Hypothalamus (tissue), 51 donors: ENCODE results near the gene KLHDC4.
"Not testable (repeated sequence)": the region's sequence is repeated elsewhere in the genome, so short reads cannot be mapped to it uniquely, and the experiment has no call there.

Source experiments
- DNase-seq, 51 donors: peaks; one replicate each; lab custom pipeline; 2025; lab: John Stamatoyannopoulos, UW

KLHDC4 gene

DNA sequence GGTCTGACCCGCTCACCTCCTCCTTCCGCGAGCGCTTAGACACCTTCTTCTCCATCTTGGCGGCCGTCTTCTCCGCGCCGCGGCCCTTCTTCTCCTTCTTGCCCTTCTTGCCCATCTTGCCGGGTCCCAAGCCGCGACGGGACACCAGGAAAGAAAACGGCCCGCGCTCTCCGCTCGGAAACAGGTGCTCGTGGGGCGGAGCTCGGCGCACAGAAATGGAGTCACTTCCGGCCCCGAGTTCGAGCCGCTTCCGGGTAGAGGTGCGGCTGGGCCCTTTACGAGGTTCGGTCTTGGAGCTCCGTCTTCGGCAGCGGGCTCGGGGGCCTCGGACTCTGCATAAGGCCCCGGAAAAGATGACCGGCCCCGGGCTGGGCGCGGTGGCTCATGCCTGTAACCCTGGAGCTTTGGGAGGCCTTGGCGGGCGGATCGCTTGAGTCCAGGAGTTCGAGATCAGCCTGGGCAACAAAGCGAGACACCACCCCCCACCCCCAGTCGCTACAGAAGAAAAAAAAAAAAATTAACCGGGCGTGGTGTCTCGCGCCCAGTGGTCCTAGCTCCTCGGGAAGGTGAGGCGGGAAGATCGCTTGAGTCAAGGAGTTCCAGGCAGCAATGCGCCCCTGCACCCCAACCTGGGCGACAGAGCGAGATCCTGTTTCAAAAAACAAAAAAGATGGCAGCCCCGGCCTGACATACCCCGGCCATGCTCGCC, at the start of gene KLHDC4:
Gene KLHDC4 (minus strand): TSS at position 211 of the 709 bp plus-strand sequence. CDS start 96 bp downstream, at position 115.
- DNase-seq = peak; percentile 50 to 90 (median 81)

DNA sequence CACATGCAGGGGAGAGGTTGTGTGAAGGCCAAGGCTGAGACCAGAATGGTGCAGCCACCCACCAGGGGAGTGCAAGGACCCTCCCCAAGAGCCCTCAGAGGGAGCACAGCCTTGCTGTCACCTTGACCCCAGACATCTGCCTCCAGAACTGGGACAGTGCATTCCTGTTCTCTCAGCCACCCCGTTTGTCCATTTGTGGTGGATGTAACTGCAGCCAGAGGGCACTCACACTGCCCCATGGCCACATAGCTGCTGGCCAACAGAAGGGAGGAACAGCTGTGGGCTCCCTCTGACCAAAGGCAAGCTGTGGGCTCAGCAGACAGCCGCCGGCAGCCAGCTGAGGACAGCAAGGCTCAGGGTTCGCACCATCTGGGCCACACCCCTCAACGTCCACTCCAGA, 49.8 kb upstream of the KLHDC4 start:
- peak in 3 of 51 donors; percentile 7 to 14 (median 8) for DNase-seq

DNA sequence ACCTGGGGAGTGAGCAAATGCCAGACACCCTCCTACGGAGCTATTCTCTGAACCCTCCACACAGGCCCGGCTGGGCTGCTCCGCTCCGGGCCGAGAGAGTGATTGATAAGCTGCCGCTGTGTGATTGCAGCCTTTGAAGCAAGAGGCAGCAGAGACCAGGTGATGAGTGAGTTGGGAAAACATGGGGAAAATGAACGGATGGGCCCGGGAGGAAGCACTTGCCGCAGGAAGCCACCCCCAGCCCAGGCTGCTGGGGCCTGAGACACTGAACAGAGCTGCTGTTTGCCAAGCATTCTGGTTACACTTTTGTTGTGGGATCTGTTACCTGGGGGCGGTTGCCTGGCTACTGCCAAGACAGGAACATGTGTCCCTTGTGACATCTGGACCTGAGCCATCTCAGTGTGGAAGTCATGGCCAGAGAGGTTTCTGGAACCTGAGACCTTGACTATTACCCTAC, 46.4 kb upstream of the KLHDC4 start:
- DNase-seq = no peak

DNA sequence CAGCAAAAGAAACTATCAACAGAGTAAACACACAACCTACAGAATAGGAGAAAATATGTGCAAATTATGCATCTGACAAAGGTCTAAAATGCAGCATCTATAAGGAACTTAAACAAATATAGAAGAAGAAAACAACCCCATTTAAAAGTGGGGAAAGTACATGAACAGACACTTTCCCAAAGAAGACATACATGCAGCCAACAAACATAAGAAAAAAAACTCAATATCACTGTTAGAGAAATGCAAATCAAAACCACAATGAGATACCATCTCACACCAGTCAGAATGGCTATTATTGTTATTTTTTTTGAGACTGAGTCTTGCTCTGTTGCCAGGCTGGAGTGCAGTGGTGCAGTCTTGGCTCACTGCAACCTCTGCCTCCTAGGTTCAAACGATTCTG, 45.7 kb upstream of the KLHDC4 start:
- DNase-seq = not testable (repeated sequence)

DNA sequence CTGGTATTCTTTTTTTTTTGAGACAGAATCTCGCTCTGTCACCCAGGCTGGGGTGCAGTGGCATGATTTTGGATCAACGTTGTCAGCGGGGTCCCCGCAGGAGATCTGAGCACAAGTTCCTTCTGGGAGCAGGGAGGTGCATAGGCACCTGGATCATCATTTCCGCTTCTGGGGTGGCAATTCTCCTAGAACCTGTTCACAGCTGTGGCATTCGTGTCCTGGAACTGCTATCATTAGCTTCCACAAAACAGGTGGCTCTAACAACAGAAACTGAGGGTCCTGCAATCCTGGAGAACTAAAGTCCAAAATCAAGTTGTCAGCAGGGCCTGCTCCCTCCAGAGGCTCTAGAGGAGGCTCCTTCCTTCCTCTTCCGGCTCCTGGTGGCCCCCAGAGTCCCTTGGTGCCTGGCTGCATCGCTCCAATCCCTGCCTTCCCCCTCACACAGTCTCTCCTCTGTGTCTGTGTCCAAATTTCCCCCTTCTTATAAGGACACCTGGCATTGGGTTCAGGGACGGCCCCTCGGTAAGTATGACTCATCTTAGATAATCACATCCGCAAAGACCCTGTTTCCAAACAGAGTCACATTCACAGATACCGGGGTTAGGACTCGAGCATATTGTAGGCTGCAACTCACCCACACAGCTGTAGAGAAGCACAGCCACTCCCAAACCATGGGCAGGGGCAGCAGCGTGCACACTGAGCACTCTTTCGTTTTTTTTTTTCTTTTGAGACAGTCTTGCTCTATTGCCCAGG, 43.5 kb upstream of the KLHDC4 start:
- DNase-seq = no peak

DNA sequence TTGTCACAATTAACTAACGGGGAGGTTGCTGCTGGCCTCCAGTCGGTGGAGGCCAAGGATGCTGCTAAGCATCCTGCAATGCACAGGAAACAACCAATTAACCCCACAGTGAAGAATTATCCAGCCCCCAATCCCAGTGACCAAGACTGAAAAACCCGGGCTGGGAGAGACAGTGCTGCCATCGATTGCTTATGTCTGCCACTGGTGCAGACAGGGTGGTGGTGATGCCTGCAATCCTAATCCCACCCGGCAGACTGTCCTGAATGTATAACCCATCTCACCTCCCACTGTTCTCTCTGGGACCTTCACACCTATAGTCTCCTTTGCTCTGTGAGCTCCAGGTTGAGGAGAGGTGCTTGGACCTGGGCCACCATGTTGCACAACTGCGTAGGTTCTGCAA, 42.3 kb upstream of the KLHDC4 start:
- DNase-seq = no peak

DNA sequence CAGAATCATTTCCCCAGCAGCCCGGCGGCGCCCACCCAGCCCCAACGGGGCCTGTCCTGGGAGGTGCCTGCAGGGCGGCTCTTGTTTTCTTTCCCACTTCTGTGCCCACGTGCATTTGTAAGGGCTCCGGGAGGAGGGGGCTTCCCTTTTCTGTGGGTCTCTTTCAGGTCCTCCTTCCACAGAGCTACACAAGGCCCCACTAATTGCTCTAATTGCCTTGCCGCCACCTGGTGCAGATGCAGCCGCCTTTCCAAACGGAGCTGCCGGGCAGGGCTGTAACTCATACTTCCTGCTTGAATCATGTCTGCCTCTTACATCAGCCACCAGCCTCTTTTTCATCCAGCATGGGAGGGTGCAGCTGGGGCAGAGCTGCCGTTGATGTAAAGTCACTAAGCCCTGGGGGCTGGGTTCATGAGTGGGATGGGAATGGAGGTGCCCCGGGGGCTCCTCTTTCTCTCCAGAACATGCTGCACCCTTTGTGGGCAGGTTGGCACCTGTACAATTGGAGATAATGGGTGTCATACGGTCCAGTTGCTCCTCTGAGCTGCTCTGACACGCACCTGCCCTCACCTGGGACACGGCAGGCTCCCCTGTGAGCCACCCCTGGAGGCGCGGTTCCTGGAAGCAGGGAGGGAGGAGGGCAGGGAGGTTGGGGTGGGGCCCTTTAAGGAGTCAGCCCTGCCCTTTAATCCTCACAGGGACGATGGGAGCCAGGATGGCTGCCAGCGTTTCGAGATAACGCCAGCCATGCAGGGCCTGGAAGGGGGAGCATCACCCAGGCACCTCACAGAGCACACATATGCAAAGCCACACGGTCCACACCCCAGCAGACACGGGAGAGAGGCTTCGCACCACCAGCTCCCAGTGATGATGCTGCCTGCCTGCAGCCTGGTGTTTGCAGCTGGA, 41.1 kb upstream of the KLHDC4 start:
- DNase-seq = peak in 18 of 51 donors; percentile 4 to 77 (median 22)

DNA sequence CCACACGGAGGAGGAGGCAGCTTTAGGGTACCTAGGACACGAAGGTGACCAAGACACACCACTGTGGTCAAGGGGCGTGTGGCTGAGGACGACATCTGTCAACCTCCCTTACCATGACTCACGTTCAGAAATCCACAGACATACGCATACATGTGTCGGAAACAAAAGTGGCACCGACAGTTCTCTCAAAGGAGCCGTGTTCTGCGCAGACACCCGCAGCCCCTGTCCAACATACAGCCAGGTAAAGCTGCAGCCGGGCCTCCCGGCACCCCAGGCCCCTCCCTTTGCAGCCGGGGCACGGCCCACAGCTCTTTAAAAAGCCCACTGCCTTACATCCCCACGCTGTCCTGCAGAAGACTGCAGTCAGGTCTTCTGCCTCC, 40.5 kb upstream of the KLHDC4 start:
- DNase-seq = no peak

DNA sequence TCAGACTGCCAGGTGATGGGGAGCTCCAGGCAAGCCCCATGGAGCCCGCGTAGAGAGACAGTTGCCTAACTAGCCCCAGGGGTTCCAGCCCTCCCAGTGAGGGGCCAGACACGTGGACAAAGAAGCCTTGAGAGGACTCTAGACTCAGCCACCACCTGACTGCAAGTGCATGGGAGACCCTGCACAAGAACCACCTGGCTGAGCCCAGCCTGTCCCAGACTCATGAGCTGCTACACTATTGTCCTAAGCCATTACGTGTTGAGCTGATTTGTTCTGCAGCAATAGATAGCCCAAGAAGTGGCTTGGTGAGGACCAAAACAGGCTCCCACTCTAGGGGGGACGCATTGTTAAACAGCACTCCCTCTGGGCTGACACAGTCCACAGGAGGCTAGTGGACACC, 37.6 kb upstream of the KLHDC4 start:
- no peak for DNase-seq

DNA sequence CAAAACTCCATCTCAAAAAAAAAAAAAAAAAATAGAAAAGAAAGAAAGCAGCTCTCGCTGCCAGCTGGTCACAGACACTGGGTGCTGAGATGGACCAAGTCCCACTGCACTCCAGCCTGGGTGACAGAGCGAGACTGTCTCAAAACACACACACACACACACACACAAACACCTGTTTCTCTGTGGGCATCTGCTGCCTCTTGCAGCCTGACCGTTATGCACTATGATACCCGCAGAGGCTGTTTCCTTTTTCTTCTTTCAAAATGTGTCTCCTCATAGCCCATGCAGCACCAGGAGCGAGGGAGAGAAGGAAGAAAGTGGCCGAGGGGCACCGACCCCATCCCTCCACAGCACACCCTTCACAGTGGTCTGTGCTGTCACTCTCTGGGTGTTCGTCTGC, 36.9 kb upstream of the KLHDC4 start:
- no peak for DNase-seq

DNA sequence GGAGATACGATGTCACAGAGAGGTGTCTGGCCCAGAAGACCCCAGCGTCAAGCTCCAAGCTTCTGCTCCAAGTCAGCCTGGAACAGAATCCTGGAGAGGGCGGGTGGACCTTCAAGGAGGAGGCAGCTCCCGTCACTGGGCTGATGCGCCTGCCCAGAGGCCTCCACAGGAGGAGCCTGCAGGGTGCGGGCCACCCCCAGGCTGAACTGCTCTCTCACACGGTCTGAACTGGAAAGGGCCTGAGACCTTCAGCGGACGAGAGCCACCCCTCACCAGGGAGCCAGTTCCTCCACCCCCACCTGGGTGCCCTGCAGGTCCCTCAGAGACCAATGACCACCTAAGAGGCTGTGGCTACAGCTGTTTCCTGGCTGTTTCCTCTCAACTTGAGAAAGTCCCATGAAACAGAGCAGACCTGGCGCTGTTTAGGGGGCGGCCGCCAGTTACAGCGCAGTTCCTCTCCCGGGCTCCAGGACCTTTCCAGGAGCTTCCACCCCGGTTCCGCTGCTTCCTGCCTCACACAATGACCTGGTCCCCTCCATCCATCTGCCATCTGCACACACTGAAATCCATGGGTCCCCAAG, 36.0 kb upstream of the KLHDC4 start:
- DNase-seq = no peak

DNA sequence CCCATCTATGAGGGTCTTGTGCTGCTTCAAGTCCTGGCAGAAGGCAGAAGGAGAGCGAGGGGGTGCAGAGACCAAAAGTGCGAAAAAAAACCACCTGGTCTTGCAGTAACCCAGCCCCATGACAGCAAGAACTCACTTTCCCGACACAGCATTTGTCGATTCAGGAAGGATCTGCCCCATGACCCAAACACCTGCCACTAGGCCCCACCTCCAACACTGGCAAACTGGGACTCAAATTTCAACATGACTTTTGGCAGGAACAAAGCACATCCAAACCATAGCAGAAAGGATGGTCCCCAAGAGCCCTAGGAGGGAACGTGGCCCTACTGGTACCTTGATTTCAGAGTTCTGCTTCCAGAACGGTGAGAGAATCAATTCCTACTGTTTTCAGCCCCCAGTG, 34.7 kb upstream of the KLHDC4 start:
- DNase-seq = no peak

DNA sequence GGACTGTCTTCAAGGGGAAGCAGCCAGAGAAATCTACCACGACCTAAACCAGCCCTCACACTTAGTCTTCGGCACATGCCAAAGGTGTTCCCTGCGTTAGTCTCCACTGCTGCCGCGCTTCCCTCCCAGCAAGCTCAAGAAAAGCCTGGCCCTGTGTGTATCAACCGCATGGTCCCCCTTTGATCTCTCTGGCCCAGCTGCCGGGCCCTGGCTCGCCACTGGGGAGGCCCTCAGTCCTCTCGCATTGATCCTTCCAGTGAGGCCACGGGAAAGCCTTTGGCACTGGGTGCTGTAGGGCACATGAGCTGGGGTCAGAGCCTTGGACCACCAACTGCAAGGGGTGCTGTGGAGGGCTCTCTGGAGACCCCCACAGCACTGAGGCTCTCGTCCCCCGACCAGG, 29.6 kb upstream of the KLHDC4 start:
- DNase-seq = no peak

DNA sequence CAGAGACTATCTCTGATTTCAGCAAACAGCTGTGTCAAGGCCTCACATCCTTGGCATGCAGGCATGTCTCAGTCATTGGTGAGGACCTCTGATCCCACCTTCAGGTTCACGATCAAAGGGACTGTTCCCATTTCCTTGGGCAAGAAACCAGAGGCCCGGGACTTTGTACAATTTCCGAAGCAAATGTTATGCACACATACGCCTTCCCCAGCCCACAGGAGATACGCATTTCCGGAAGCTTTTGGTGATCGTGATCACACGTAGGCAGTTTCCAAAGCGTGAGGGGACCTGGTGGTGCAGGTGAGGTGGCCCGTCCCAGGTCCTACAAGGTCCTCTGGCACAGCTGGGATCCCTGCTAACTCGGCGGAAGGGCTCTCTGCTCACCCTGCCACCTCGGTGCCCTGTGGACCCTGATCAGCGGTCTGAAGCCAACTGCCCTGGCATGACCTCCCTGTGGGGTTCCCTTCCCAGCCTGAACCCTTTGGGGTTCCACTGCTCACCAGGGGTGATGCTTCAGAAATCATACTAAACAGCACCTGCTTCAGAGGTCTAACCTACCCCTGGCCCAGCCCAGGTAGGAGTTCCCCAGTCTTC, 28.8 kb upstream of the KLHDC4 start:
- no peak for DNase-seq

DNA sequence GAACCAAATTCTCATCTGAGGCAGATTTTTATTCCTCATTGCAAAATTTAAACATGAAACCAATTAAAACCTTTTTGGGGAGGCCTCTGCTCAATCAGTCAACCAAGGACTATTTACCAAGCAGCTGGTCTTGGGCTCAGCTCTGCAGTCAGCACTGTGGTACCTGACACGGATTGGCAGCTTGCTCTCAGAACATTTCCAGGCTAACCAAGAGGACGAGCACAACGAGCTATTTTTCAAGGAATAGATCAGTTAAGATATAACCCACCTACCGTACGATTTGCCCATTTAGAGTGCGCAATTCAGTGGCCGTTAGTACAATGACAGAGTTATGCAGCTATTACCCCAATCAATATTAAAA, 26.4 kb upstream of the KLHDC4 start:
- no peak for DNase-seq

DNA sequence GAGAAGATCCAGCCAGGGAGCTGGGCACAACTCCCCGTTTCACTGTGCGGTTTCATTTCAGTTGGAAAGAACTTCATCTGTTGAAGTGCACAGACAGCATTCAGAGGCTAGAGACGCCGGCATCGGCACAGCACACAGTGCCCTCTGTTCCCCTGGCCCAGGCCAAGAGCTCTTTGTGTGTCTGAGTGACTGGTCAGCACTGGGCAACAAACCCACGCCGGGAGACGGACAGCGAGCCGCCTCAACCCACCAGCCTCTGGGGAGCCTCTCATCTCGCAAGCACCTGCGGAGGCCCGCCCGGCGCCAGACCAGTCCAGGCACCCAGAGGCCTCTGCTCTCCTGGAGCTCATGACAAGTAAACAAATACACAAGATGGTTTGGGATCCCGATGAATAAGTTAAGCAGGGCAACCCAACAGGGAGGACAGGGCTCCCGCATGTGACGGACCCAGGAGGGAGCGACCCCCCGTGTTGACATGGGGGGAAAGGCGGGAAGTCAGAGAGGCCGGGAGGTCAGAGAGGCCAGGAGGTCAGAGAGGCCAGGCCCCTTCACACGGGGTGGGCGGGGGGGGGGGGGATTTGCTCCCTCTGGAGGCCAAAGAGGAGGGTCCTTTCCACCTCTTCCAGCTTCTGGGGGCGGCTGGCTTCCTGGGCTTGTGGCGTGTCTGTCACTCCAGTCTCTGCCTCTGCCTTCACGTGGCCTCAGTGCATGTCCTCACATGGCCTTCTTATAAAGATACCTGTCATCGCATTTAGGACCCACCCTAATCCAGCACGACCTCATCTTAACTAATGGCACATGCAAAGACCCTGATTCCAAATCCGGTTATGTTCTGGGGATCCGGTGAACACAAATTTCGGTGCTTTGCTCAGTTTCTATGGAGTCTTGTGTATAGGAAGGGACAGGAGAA, 25.8 kb upstream of the KLHDC4 start:
- peak in 46 of 51 donors; percentile 6 to 88 (median 62) for DNase-seq

DNA sequence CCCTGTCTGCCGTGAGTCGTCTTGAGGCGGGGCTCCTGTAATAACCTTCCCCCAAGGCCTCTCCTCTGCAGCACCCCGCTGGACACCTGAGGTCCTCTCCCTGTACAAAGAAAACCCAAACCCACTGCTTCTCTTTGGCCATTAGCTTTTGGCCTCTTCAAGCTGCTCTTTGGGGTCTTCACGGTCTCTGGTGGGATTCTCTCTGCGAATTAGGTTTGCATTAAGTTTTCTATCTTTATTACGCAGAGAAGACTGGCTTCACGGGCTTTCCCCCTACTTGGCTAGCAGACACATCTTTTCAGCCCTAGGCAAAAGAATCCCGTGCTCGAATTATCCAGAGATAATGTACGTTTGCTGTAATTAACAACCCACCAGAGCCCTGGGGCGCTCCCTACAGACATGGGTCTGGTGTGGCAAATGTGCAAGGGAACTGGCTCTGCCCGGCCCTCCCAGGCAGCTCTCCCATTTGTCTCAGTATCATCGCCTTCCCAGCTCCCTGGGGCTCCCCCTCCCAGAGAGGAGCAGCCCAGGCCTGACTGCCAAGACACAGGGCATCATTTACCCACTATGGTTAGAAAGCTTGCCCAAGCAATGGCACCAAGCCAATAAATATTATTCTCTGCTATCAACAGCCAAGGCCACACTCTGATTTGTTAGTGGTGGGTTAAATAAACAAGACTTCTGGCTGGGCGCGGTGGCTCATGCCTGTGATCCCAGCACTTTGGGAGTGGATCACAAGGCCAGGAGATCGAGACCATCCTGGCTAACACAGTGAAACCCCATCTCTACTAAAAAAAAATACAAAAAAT, 24.7 kb upstream of the KLHDC4 start:
- peak in 15 of 51 donors; percentile 5 to 44 (median 22) for DNase-seq
